GM20431 (cell line): ENCODE results near the gene LCE1F.

Experiments used
- in situ Hi-C: fragments of 300-500 bp; cut with MseI, MboI; formaldehyde crosslinking; loops from one replicate; pipeline ENCODE4 v1.15.0; 2020; ENCODE audit warnings: low sequenced_read_pairs; ENCODE audit not compliant: unreplicated experiment

The LCE1F gene

DNA sequence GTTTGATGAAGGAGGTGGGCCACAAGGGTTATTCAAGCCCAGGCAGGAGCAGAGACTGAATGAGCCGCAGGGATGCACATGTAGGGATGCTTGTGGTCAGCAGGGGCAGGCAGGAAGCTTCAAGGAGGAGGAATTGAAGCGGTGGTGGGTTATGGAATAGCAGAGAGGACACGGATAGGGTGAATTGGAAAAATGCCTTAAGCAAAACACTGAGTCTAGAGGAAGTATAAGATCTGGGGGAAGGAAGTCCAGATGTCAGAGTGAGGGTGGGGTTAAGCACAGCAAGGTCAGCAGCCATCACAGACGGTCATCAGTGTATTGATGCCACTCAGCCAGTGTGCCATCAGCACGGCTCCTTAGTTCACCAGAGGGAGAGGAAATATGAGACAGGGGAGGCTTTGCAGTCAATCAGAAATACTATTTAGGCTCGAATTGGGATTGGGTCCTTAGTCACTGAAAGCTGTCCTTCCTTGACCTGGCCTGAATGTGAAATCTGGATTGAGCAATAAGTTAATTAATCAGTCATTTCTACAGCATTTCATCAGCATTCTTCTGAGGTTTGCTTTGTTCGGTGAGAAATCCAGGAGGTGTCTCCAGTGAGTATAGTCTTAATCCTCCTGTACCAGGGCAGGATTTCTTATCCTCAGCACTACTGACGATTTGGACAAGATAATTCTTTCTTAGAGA is 6.0 kb upstream of the LCE1F start:
- in situ Hi-C loops, result no loop called here

DNA sequence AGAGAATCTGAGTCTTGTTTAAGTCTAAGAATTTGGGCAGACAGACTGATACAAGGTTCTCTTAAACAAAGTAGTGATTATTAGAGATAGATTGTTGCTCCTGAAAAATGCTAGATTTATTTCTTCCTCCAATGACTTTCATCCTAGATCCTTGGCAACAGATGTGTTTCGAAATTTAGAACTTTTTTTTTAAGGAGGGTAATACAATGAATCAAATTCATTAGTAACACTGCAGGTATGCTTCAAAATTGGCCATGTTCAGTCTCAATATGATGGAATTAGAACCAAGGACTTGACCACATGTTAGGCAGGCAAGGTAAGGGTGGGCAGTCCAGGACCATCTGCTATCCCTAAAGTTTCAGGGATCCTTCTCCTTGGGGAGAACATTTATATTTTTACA is 4.5 kb upstream of the LCE1F start:
- in situ Hi-C loops, result no loop called here

DNA sequence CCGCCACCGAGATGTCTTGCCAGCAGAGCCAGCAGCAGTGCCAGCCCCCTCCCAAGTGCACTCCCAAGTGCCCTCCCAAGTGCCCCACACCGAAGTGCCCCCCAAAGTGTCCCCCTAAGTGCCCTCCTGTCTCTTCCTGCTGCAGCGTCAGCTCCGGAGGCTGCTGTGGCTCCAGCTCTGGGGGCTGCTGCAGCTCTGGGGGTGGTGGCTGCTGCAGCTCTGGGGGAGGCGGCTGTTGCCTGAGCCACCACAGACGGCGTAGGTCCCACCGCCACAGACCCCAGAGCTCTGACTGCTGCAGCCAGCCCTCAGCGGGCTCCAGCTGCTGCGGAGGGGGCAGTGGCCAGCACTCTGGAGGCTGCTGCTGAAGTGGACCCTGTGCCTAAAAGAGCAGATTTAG is 1.4 kb downstream of the LCE1F start:
- in situ Hi-C loops, result no loop called here

DNA sequence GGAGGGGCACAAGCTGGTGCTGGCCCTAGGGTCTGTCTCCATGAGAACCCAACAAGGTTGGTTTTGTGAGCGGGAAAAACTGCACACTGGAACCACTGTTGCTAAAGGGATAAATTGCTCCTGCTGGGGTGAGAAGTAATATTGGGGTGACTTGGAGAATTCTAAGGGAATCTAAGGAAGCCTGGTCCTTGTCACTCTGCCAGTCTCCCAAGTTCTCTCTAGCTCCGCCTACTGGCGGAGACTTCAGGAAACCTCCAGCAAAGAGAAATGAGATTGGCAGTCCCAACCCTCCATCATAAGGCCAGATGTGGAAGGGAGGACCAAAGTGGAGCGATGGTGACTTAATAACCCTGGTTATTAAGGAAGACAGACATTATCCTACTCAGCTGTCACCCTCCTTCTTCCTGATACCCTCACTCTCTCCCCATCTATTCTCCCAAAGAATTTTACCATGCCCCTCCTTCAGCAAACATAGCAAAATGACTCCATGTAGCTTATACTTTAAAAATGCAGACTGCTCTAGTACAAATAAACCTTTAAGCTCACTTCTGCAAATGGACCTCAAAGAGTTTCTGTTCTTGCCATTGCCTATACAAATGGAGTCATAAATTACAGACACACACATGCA is 2.7 kb downstream of the LCE1F start:
- in situ Hi-C loops, result no loop called here

DNA sequence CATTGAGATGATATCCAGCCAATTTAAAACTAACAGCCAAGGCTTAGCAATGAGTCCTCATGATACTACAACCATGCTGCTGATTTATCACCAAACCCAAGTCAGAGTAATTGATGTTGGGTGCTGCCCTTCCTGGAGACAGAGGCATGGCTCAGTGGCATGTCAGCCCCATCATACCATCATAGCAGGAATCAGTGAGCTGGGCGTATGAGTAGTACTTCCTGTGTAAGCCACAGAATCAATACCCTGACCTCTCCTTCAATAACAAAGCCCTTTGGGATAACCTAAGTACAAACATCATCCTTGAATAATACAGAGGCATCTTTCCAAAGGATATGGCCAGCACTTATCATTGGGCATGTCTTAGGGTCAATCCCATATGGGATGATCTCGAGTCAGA is 8.2 kb downstream of the LCE1F start:
- in situ Hi-C loops, result no loop called here

DNA sequence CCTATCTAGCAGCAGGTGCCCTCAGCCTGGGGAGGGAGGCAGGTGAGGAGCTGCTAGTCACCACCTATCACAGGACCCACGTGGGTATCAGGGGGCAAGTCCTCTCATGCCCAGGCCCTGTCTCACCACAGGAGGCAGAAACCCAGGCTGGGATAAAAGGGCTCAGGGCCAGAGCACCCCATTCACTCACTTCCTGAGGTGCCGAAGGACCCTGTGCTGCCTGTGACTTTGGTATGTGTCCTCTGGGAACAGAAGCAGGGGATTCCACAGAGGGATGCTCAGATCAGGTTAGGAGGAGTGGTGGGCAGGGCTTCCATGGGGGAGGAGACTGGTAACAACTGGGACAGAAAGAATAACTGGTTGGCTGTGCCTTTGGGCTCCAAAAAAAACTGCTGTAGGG is 11.1 kb downstream of the LCE1F start, which contains the start of gene LCE1E:
LCE1E (plus strand) TSS at position 181 of the 400 bp plus-strand sequence. CDS start 1,043 bp downstream, outside the sequence.
- in situ Hi-C loops, result no loop called here

DNA sequence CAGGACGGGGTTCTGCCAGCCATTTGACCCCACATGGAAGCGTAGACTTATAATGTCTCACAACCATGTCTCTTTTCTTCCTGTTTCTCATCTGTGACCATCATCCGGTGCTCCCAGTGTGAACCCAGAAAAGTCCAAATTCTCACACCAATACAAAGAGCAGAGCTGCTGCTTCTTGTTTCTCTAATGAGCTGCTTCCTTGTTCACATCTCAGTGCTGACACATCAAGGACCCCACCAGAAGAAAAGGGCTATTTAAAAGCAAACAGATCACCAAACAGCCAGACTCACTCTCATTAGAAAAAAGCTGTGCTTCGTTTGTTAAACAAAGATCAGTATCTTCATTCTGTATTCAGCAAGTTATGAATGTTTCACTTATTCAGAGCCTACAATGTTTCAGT is 20.7 kb downstream of the LCE1F start:
- in situ Hi-C loops, result no loop called here

DNA sequence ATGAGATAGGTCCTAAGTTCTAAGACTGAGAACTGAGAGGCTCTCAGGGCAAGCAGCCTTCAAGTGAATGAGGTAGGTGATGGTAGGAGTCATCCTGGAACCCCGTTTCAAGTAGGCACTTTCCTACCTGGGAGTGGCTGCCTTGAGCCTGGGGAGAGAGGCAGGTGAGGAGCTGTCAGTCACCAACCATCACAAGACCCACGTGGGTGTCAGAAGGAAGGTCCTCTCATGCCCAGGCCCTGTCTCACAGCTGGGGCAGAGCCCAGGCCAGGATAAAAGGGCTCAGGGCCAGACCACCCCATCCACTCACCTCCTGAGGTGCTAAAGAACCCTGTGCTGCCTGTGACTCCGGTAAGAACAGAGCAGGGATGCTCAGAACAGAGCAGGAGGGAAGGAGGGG is 21.5 kb downstream of the LCE1F start, which contains the start of gene LCE1D:
LCE1D (plus strand) TSS at position 301 of the 400 bp plus-strand sequence. CDS start 1,074 bp downstream, outside the sequence.
- in situ Hi-C loops, result no loop called here

DNA sequence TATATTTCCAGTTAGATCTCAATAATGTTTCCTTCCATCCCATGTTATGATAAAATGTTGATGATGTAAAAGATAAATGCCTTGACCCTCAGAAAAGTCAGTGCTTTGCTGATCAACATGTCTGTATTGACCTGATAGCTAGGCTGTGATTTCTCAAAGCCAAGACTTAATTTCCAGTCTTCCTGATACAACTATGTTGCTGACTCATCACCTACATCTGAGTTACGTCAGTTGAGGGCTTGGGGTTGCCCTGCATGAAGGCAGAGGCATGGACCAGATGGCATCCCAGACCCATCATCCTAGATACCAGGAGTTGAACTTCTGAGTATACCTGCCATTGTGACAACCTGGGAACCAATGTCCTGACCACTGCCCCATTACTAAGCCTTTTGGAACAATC is 26.4 kb downstream of the LCE1F start:
- in situ Hi-C loops, result no loop called here

DNA sequence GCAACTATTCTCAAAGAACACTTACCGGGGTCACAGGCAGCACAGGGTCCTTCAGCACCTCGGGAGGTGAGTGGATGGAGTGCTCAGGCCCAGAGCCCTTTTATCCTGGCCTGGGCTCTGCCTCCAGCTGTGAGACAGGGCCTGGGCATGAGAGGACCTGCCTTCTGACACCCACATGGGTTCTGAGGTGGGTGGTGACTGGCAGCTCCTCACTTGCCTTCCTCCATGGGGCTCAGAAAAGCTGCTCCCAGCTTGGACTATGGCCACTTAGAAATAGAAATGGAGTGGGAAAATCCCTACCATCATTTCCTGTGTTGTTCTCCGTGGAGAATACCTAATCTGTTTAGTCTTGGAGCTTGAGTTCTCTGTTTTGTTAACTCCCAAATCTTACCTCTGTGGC is 31.6 kb downstream of the LCE1F start, which contains the start of gene LCE1C:
LCE1C (minus strand) TSS at position 76 of the 400 bp plus-strand sequence. CDS start 1,173 bp downstream, outside the sequence.
- in situ Hi-C loops, result no loop called here

DNA sequence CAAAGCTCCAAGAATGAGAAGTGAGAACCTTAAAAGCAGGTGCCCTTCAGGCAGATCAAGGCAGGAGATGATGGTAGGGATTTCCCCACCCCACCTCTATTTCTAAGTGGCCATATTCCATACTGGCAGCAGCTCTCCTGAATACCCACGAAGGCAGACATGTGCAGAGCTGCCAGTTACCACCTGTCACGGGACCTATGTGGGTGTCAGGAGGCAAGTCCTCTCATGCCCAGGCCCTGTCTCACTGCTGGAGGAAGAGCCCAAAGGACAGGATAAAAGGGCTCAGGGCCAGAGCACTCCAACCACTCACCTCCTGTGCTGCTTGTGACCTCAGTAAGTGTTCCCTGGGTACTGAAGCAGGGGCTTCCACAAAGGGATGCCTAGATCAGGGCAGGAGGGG is 36.1 kb downstream of the LCE1F start:
- in situ Hi-C loops, result no loop called here

DNA sequence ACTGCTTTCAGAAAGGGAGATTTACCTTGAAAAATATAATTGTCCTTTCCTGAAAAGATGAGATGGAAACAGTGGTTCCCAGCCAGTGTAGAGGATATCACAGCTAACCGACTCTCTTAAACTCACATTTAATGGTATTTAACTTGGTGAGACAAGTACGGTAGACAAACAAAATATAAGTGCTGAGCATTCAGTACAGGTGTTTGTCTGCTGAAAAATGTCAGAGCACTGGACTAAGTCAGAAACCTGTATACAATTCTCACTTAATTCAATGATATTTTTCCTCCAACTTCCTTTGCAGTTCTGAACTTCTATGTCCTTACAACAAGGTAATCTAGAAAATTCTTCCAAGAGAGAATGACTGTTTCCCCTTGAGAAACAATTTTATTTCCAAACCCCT is 36.7 kb downstream of the LCE1F start, which contains the start of gene LCE1B:
LCE1B (plus strand) TSS at position 301 of the 400 bp plus-strand sequence. CDS start 476 bp downstream, outside the sequence.
- in situ Hi-C loops, result no loop called here

DNA sequence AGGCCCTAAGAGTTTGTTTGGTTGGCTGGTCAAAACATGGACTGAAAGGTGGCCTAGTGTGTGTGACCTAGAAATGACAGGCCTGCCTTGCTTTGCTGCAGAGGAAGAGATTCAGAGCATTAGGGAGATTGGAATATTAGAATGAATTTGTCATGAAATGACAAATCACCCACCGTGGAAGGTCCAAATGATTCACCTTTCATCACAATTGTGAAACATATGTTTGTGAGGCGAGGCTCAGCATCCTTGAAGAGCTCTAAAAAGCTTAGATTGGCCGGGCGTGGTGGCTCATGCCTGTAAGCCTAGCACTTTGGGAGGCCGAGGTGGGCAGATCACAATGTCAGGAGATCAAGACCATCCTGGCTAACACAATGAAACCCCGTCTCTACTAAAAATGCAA is 42.4 kb downstream of the LCE1F start:
- in situ Hi-C loops, result no loop called here

DNA sequence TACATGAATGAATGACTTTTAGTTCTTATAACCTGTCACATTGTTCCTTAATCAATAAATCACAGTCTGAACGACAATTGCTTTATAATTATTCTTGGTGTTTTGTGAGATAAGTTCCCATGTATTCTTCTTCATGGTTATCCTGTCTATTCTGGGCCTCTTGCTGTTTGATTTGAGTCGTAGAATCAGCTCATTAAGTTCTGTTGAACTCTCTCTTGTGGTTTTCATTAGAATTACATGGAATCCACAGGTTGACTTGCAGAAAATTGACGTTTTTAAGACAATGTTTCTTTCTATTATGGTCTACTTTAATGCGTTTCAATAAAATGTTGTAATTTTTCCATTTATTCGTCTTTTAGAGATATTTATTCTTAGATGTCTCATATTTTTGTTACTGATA is 48.4 kb downstream of the LCE1F start:
- in situ Hi-C loops, result no loop called here

DNA sequence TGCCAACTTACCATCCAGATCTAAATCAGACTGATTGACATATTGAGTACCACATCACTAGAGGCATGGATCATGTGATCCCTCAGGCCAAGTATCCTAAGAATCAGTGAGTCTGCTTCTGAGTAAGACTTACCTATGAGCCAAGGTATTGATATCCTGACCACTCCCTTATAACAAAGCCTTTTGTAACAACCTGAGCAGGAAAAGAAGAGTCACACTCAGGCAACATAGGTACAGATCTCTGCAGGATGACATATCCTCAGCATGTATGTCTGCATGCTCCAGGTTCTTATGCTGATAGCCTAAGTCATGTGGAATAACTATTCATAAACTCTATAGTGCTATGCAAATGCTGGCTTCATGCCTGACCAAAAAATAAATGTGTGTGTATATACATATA is 50.0 kb downstream of the LCE1F start:
- in situ Hi-C loops, result no loop called here
